K562 (cell line): Measurements from ENCODE around the gene AGRN. TPM values are rescaled to one million over a fixed set of nuclear protein-coding genes. Genes with fewer than 3 reads are reported as not detected.

ENCODE experiments used
- LCOR ChIP-seq: sonication (generic); formaldehyde crosslinking; IDR thresholded peaks from 2 replicates; pipeline ENCODE4 v1.8.0; 2022; ENCODE audit warnings: mild to moderate bottlenecking, missing genetic modification reagents
- PHTF2 ChIP-seq: fragments of 250-450 bp; sonication (Bioruptor Pico); IDR thresholded peaks from 2 replicates; pipeline ENCODE4 v1.5.0; 2021; ENCODE audit warnings: mild to moderate bottlenecking
- PKNOX1 ChIP-seq: fragments of 450-650 bp; IDR thresholded peaks from 2 replicates; pipeline ENCODE4 v1.6.1; 2016
- SIN3B ChIP-seq: fragments of 450-650 bp; IDR thresholded peaks from 2 replicates; pipeline ENCODE4 v1.6.1; 2017; ENCODE audit warnings: low read depth, mild to moderate bottlenecking, moderate library complexity
- USF1 ChIP-seq: sonication (generic); formaldehyde crosslinking; IDR thresholded peaks from 2 replicates; pipeline ENCODE4 v1.9.0; 2022; ENCODE audit warnings: mild to moderate bottlenecking, missing genetic modification reagents
- ZBTB7A ChIP-seq: IDR thresholded peaks from 2 replicates; pipeline ENCODE4 v1.6.1; 2011; ENCODE audit warnings: low read depth, mild to moderate bottlenecking, low read length, moderate library complexity, borderline replicate concordance; ENCODE audit not compliant: control insufficient read depth
- ZNF318 ChIP-seq, 2 experiments: fragments of 450-650 bp; IDR thresholded peaks; 2 replicates each; pipeline ENCODE4 v1.6.1; 2016; ENCODE audit warnings: mild to moderate bottlenecking in 2 of 2, borderline replicate concordance in 1 of 2, low read depth in 1 of 2, moderate library complexity in 1 of 2
- polyA plus RNA-seq, 8 experiments: library from polyadenylated mRNA; depleted of rRNA in 4 of 8; stranded (reverse) in 5 of 8; unstranded in 3 of 8; fragments of >200 nt; fragmentation: Nextera tagmentation in 2 of 8; fragmentation: Illumina TruSeq in 1 of 8; extraction: Ambion mirVana in 2 of 8; extraction: Trizol in 1 of 8; gene quantifications; 2 replicates each; pipeline versions ENCODE4 v1.2.1 to v1.2.3, GENCODE V29; 2011 to 2014; ENCODE audit warnings: inconsistent platforms in 1 of 8, missing spikeins in 1 of 8
- total RNA-seq, 7 experiments: library from RNA; depleted of rRNA in 6 of 7; stranded (reverse); fragments of >200 nt in 6 of 7; fragmentation: Illumina TruSeq in 2 of 7; extraction: Trizol in 2 of 7; gene quantifications; 2 replicates each; pipeline versions ENCODE4 v1.2.1 to v1.2.3, GENCODE V29; 2011 to 2021; ENCODE audit warnings: low replicate concordance in 1 of 7

Gene AGRN
- total and polyA plus RNA-seq, 9 of the 15 experiments (the other 6 are each of a cell fraction or from before 2014, with no cell fraction given), result 0.04 to 111 (median 18.1) TPM

GRCh38 chr1:1033009-1033587 is 13.2 kb downstream of the AGRN start (continued):
- TF ChIP-seq ZNF318 (IDR thresholded peaks at IDR 0.05; ENCODE audit: borderline replicate concordance in 1 of 2, low read depth in 1 of 2) (no peak), ZBTB7A (peak; percentile 85; the same call in 1 of the 2 replicates), PHTF2 (no peak), PKNOX1 (peak; percentile 98), SIN3B (0 out of 2 replicates have a peak, but pooled peaks have one; percentile 21), LCOR (CRISPR knock-in tag) (no peak; the same call in 1 of the 2 replicates), USF1 (CRISPR knock-in tag) (no peak)
